ENCODE measurements around the gene DLG2.

The DLG2 gene

GRCh38 chr11:83544846-83545245, 2082.3 kb downstream of the DLG2 start:
- TF ChIP-seq NFIC (IDR thresholded peaks at IDR 0.05) (no peak), FOXM1 (IDR thresholded peaks at IDR 0.05; ENCODE audit: borderline replicate concordance, low read depth) (no peak), ZBTB7A (IDR thresholded peaks at IDR 0.05; ENCODE audit: low read depth) (no peak), MAX (IDR thresholded peaks at IDR 0.05) (no peak), CREB1 (IDR thresholded peaks at IDR 0.05; ENCODE audit: low read depth) (no peak), USF1 (IDR thresholded peaks at IDR 0.05) (no peak), EGR1 (IDR thresholded peaks at IDR 0.05) (no peak), CEBPB (IDR thresholded peaks at IDR 0.05) (no peak), EP300 (IDR thresholded peaks at IDR 0.05; ENCODE audit: borderline replicate concordance) (no peak), TEAD4 (IDR thresholded peaks at IDR 0.05) (no peak), REST (IDR thresholded peaks at IDR 0.05; ENCODE audit: low read depth) (no peak), RAD21 (IDR thresholded peaks at IDR 0.05; ENCODE audit: low read depth) (no peak), TAF1 (IDR thresholded peaks at IDR 0.05; ENCODE audit: low read depth) (no peak), TCF12 (IDR thresholded peaks at IDR 0.05; ENCODE audit: low read depth) (no peak), YY1 (IDR thresholded peaks at IDR 0.05; ENCODE audit: low read depth) (no peak)

GRCh38 chr11:83543706-83544439, 2083.3 kb downstream of the DLG2 start:
- TF ChIP-seq USF1 (IDR thresholded peaks at IDR 0.05) (no peak), TEAD4 (IDR thresholded peaks at IDR 0.05) (no peak), TCF12 (IDR thresholded peaks at IDR 0.05; ENCODE audit: low read depth) (no peak)

GRCh38 chr11:83542861-83543260, 2084.3 kb downstream of the DLG2 start:
- TF ChIP-seq CEBPB (IDR thresholded peaks at IDR 0.05), result no peak
- TF ChIP-seq TAF1 (IDR thresholded peaks at IDR 0.05; ENCODE audit: low read depth), result no peak
- no peak for TF ChIP-seq YY1 (IDR thresholded peaks at IDR 0.05; ENCODE audit: low read depth)
- TF ChIP-seq EP300 (IDR thresholded peaks at IDR 0.05; ENCODE audit: borderline replicate concordance), result no peak
- no peak for TF ChIP-seq REST (IDR thresholded peaks at IDR 0.05; ENCODE audit: low read depth)
- TF ChIP-seq FOXM1 (IDR thresholded peaks at IDR 0.05; ENCODE audit: borderline replicate concordance, low read depth), result no peak
- no peak for TF ChIP-seq NFIC (IDR thresholded peaks at IDR 0.05)
- no peak for TF ChIP-seq MAX (IDR thresholded peaks at IDR 0.05)
- TF ChIP-seq TEAD4 (IDR thresholded peaks at IDR 0.05), result no peak
- TF ChIP-seq TCF12 (IDR thresholded peaks at IDR 0.05; ENCODE audit: low read depth), result no peak
- TF ChIP-seq EGR1 (IDR thresholded peaks at IDR 0.05), result no peak
- TF ChIP-seq CREB1 (IDR thresholded peaks at IDR 0.05; ENCODE audit: low read depth), result no peak
- TF ChIP-seq USF1 (IDR thresholded peaks at IDR 0.05), result no peak
- no peak for TF ChIP-seq RAD21 (IDR thresholded peaks at IDR 0.05; ENCODE audit: low read depth)
- TF ChIP-seq ZBTB7A (IDR thresholded peaks at IDR 0.05; ENCODE audit: low read depth), result no peak

GRCh38 chr11:83540728-83541127, 2086.4 kb downstream of the DLG2 start:
- TF ChIP-seq MAX (IDR thresholded peaks at IDR 0.05) (no peak), TCF12 (IDR thresholded peaks at IDR 0.05; ENCODE audit: low read depth) (no peak), TEAD4 (IDR thresholded peaks at IDR 0.05) (no peak), ZBTB7A (IDR thresholded peaks at IDR 0.05; ENCODE audit: low read depth) (no peak), TAF1 (IDR thresholded peaks at IDR 0.05; ENCODE audit: low read depth) (no peak), YY1 (IDR thresholded peaks at IDR 0.05; ENCODE audit: low read depth) (no peak), REST (IDR thresholded peaks at IDR 0.05; ENCODE audit: low read depth) (no peak), USF1 (IDR thresholded peaks at IDR 0.05) (no peak), CREB1 (IDR thresholded peaks at IDR 0.05; ENCODE audit: low read depth) (no peak), CEBPB (IDR thresholded peaks at IDR 0.05) (no peak), EGR1 (IDR thresholded peaks at IDR 0.05) (no peak), FOXM1 (IDR thresholded peaks at IDR 0.05; ENCODE audit: borderline replicate concordance, low read depth) (no peak)
